ENCODE data around the gene TNFSF13.

Gene TNFSF13

DNA sequence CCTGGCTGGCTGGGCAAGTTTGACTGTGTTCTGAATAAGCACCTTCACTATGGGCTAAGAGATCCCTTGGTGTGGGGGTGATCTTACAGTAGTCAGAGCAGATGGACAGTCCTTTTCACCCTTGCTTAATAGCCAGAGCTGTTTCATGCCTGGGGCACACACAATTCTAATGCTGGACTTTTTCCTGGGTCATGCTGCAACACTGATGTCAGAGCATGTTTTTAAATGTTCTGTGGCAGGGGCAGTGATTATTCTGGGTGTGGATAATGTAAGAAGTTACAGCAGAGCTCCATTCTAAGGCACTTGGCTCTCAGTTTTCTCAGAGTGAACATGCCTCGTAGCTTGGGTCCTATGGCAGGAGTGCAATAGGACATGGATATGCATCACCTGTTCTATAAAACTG lies 16.9 kb downstream of the TNFSF13 start:
- no peak for DNase-seq (ENCODE audit: low read depth)

DNA sequence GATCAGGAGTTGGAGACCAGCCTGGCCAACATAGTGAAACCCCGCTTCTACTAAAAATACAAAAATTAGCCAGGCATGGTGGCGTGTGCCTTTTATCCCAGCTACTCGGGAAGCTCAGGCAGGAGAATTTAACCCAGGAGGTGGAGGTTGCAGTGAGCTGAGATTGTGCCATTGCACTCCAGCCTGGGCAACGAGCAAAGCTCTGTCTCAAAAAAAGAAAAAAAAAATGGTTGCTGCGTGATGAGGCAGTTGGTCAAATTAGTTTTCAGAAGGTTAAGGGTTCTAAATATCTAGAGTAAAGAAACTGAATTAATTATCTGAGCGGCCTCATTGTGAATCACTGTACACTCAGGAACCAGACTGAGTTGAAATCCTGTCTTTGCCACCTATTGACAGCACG lies 17.4 kb downstream of the TNFSF13 start:
- no peak for DNase-seq (ENCODE audit: low read depth)

DNA sequence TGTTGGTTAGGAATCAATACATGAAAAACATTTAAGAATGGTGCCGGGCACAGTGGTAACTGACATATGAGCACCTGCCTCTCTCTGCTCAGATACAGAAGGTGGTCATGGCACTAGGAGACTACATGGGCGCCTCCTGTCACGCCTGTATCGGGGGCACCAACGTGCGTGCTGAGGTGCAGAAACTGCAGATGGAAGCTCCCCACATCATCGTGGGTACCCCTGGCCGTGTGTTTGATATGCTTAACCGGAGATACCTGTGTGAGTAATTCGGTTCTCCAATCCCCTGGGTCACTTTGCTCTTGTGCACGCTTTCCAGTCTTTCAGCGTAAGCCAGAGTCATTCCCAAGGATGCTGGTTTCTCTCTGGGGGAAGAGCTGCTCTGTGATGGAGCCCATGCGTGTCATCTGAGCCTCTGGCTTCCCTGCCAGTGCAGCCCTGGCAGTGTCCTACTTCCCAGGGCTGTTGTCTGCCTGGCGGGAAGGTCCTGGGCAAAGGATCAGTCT lies 17.9 kb downstream of the TNFSF13 start:
- no peak for DNase-seq (ENCODE audit: low read depth)

DNA sequence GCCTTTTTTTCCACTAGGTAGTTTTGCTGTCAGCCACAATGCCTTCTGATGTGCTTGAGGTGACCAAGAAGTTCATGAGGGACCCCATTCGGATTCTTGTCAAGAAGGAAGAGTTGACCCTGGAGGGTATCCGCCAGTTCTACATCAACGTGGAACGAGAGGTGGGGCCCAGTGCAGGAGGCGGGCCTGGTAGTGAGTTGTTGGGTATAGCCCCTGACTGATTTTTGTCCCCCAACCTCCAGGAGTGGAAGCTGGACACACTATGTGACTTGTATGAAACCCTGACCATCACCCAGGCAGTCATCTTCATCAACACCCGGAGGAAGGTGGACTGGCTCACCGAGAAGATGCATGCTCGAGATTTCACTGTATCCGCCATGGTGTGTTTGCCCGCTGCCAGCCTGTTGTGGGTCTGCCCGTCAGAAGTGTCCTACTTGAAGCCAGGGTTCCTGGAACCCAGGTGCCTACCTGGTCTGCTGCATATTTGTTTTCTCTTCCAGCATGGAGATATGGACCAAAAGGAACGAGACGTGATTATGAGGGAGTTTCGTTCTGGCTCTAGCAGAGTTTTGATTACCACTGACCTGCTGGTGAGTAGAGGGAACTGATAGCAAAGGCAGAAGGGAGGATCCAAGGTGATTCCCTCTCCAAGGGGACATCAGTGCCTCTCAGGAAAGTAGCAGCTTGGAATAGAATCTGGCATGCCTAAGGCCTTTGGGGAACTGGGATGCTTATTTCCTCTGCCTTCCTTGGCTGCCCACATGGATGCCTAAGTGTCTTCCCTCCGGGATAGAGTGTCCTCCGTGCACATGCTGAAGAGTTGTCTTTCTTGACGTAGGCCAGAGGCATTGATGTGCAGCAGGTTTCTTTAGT lies 19.0 kb downstream of the TNFSF13 start:
- DNase-seq (ENCODE audit: low read depth): no peak

DNA sequence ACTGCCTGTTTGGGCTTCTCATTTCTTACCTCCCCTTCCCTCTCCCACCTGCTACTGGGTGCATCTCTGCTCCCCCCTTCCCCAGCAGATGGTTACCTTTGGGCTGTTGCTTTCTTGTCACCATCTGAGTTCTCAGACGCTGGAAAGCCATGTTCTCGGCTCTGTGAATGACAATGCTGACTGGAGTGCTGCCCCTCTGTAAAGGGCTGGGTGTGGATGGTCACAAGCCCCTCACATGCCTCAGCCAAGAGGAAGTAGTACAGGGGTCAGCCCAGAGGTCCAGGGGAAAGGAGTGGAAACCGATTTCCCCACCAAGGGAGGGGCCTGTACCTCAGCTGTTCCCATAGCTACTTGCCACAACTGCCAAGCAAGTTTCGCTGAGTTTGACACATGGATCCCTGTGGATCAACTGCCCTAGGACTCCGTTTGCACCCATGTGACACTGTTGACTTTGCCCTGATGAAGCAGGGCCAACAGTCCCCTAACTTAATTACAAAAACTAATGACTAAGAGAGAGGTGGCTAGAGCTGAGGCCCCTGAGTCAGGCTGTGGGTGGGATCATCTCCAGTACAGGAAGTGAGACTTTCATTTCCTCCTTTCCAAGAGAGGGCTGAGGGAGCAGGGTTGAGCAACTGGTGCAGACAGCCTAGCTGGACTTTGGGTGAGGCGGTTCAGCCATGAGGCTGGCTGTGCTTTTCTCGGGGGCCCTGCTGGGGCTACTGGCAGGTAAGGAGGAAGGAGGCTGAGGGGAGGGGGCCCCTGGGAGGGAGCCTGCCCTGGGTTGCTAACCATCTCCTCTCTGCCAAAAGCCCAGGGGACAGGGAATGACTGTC lies 20.7 kb downstream of the TNFSF13 start, which contains the start of gene CD68:
TSS of gene CD68 (plus strand) at position 638 of the 833 bp plus-strand sequence. CDS start at position 678, 40 bp downstream.
- DNase-seq (ENCODE audit: low read depth): peak; percentile 93

DNA sequence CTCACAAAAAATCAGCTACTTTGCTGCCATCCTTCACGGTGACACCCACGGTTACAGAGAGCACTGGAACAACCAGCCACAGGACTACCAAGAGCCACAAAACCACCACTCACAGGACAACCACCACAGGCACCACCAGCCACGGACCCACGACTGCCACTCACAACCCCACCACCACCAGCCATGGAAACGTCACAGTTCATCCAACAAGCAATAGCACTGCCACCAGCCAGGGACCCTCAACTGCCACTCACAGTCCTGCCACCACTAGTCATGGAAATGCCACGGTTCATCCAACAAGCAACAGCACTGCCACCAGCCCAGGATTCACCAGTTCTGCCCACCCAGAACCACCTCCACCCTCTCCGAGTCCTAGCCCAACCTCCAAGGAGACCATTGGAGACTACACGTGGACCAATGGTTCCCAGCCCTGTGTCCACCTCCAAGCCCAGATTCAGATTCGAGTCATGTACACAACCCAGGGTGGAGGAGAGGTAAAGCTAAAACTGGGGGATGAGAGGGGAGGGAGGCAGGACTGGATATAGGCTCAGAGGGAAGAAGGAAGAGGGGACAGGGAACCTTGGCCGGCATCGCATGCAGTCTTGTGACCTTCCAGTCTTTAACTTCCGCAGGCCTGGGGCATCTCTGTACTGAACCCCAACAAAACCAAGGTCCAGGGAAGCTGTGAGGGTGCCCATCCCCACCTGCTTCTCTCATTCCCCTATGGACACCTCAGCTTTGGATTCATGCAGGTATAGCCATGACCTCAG lies 21.5 kb downstream of the TNFSF13 start:
- DNase-seq (ENCODE audit: low read depth): no peak

DNA sequence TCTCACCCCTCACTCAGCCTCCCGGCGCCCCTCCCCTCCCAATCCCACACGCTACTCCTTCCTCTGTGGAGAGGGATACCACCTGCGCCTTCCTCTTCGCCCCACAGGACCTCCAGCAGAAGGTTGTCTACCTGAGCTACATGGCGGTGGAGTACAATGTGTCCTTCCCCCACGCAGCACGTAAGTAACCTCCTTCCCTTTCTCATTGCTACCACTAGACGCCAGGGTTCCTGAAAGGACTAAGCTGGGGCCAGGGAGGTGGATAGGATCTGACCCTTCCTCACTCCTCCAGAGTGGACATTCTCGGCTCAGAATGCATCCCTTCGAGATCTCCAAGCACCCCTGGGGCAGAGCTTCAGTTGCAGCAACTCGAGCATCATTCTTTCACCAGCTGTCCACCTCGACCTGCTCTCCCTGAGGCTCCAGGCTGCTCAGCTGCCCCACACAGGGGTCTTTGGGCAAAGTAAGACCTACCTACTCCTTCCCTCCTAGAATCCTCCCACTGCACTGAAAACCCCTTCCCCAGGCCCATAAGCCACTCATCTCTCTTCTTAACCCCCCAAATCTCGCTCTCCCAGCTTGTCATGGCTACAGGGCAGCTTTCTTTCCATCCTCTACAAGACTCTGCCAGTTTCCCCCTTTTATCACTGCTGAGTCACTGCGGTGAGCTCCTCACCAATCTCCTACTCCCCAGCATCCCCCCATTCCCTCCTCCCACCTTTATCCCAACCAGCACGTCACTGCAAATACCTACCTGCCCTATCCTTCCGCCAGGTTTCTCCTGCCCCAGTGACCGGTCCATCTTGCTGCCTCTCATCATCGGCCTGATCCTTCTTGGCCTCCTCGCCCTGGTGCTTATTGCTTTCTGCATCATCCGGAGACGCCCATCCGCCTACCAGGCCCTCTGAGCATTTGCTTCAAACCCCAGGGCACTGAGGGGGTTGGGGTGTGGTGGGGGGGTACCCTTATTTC lies 22.3 kb downstream of the TNFSF13 start:
- peak; percentile 75 for DNase-seq (ENCODE audit: low read depth)

DNA sequence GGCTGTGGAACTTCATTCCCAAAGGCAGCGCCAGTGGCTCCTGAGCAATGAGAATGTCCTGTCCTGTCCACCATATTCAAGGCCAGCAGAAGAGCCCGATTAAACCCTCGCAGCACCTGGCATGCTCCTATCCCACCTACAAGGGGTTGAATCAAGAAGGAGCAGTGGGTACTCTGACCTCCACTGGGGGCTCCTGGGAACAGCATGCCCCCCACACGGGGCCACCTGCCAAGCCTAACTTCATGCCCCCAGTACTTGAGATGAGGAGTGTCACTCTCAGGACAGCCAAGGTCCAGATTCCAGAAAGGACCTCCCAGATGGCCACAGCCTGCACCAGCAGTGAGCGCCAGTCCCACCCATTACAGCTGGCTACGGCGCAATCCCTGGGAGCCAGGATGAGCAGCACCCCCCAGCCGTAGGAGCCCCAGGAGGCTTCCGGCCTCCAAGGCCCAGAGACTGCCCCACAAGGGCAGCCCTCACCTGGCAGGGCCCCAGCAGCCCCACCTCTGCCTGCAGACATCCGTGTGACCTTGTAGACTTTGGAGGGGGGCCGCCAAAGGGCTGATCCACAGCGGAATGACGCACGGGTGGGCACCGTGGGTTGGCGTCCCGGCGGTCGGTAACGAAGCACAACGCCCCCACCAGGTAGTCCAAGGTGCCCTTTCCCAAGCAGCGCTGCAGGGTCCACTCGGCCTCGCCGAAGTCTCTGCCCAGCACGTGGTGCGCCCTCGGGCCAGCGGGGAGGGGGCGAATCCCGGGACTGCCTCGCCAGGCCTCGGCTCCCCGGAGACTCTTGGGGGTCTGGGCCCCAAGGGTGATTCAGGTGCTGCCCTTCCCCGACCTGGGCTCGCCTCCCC lies 24.1 kb downstream of the TNFSF13 start:
- no peak for DNase-seq (ENCODE audit: low read depth)

DNA sequence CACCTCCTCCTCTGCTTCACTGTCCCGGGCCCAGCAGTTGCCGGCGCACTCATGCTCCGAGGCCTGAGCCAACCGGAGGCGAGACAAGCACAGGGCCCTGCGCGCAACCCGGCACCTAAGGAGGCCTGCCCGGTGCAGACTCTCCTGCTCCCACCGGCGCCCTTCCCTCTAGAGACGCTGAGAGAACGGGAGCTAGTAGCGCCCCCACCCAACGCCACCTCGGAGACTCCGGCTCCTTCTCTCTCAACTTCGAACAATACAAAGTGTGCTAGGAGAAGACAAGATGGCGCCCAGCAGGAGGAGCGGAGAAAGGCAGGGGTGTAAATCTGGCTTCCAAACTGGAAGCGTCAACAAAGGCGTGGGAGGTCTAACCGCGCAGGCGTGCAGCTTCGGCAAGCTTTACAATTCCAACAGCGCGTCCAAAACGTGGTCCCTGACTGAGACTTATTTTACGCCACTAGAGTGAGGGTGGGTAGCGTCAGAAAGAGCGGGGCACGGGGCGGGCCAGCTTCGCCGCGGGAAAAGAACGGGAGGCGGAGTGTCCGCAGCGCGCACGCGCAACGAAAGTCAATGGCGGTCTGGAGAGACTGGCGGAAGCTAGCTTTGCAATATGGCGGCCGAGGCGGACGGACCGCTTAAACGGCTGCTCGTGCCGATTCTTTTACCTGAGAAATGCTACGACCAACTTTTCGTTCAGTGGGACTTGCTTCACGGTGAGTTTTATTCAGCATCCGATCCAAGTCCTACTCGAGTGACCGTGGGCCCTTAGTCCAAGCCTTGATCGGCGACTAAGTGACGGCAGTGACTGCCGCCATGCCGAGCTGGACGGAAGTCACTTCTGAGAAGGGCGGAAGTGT lies 24.9 kb downstream of the TNFSF13 start, which contains the start of gene MPDU1:
TSS of gene MPDU1 (plus strand) at position 600 of the 857 bp plus-strand sequence. CDS start at position 611, 11 bp downstream.
- peak; percentile 95 for DNase-seq (ENCODE audit: low read depth)

DNA sequence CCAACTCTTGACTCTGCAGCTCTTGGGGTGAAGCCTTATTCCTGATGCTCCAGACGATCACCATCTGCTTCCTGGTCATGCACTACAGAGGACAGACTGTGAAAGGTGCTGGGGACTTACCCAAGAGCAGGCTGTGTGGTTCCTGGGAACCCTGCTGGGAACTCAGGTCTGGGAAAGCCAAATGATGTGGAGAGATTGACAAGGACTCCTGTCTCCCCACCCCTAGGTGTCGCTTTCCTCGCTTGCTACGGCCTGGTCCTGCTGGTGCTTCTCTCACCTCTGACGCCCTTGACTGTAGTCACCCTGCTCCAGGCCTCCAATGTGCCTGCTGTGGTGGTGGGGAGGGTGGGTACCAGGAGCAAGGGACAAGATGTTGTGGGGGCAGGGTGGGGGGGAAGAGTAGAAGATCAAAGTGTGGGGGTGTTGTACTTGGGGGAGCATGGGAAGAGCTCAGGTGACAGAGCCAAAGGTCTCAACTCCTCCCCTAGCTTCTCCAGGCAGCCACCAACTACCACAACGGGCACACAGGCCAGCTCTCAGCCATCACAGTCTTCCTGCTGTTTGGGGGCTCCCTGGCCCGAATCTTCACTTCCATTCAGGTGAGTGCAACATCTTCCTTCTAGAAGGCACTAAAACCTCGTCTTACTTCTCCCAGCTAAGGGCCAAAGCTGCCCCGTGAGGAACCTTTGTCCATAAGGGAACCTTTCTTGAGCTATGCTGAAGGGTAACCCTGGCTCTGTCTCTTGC lies 28.3 kb downstream of the TNFSF13 start:
- DNase-seq (ENCODE audit: low read depth): no peak

DNA sequence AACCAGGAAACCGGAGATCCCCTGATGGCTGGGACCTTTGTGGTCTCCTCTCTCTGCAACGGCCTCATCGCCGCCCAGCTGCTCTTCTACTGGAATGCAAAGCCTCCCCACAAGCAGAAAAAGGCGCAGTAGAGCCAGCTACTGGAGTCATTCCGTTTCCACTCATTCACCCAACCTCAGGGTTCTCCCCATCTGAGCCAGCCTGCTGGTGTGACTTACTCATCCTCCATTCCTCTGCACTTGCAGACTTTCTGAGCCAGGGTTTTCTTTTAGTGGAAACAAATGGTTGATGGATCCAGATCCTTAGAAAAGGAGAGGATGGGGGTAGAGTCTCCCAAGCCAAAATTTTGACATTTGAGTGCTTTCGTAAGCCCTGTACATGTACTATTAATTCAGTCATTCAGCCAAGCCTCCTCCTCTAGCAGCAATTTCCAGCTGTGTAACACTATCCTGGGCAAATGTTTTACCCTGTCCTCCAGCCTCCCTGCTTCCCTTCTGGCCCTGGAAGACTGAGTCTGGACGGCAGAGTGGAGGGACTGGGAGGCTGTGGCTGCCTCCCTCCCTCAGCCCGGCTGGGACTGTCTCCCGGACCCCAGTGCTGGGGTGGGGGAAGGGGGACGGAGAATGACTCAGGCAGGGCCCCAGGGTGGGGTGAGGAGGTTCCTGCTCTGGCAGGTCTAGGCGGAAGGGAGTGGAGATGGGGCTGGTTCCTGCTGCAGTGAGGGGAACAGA lies 29.0 kb downstream of the TNFSF13 start:
- peak; percentile 94 for DNase-seq (ENCODE audit: low read depth)

DNA sequence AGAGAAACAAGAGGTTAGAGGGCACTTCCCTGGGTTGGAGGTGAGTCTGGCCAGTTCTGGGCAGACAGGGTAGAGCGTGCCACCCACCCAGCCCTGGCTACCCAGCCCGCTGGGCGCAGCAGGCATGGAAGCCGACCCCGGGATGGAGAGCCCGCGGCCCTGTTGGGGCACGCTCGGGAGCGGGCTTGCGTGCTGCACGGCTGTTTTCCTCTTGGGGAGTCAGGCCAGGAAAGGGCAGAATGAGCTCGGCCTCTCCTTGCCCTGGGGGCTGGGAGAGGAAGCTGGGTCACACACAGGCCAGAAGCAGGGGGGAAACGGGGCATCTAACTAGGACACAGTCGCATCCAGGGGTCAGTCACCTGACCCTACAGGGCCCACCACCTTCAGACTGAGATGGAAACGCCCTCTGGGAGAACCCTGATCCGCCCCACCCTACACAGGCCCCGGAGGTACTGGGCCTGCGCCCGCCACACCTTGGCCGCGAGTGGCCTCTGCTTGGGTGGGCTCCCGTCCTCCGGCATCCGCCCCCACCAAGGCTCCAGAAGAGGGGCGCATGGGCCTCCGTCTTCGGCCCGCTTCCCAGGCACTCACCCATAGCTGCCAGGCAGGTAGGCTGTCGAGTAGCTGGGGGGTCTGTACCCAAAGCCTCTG lies 30.1 kb downstream of the TNFSF13 start:
- no peak for DNase-seq (ENCODE audit: low read depth)

DNA sequence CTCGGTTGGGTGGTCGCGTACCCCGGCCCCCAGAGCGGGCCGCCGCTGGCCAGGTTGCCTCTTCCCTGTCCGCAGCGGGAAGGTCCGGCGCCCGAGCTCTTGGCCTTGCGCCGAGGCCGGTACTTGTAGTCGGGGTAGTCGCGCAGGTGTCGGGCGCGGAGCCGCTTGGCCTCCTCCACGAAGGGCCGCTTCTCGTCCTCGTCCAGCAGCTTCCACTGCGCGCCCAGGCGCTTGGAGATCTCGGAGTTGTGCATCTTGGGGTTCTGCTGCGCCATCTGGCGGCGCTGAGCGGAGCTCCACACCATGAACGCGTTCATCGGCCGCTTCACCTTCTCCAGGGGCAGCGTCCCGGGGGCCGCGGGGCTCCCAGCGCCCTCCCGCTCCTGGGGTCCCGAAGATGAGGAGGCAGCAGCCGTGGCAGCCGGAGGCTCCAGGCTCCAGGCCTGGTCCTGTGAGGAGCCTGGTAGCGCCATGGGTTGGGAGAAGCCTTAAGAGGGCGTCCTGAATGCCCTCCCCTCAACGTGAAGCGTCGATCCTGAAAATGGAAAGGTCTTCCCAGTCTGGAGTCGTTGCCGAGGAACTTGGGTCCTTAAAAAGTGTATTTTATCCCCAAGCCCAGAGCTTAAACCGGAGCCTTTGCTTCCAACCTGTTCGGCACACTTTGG lies 30.8 kb downstream of the TNFSF13 start:
- peak; percentile 77 for DNase-seq (ENCODE audit: low read depth)

DNA sequence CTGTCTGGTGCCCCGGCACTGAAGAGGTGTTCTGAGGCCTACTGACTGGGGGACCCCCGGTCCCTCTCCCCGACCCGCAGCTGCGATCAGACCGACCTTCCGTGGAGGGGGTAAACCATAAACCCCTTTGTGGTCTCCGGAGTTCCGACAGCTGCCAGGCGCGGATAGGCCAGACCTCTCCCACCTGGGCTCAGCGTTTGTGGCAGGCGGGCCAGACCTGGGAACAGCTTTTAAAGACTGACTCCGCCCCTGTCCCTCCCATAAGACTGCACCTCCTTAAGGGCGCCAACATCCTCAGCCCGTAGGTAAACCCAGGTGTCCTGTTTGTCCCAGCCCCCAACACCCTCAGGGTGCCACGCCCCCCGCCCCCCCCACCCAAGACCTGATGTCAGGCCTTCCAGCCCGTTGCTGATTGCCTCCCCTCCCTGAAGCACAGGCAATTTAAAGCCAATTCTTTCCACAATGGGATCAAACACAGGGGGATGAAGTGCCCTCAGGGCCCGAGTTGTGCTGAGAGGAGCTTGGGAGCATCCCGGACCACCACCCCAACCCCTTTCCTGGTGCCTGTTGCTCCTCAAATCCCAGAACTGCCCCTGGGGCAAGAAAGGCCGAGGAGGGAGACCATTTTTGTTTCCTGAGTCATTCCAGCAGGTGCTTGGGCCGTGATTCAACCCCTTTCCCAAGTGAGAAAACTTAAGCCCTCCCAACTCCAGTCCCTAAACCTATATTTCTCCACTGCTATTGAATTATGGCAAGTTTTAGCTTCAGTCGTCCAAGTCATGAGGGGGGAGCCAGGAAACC lies 31.5 kb downstream of the TNFSF13 start, which contains the start of gene SOX15:
TSS of gene SOX15 (minus strand) at position 204 of the 801 bp plus-strand sequence. CDS start 418 bp downstream, outside the sequence.
- DNase-seq (ENCODE audit: low read depth): no peak

DNA sequence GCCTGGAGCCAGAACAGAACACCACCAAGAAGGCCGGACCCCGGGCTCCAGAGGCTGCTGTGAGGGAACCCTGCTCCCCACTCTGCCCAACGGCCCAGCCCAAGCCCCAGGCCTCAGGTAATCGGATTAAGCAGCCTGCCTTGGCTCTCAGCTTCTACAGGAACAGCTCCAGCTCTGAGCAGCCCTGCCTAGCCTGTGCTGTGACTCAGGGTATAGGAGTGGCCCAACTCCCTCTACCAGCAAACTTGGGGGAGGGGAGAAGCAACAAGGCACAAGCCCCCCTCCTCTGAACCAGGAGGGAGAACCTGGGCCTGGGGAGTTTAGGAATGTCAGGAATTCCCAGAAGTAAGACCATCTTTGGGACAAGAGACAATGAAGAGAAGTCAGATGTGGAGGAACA lies 32.2 kb downstream of the TNFSF13 start:
- peak; percentile 64 for DNase-seq (ENCODE audit: low read depth)

Data from amniotic epithelial cell (primary cell).